ENCODE results near the gene RFC2. TPM values are rescaled to one million over a fixed set of nuclear protein-coding genes. Genes with fewer than 3 reads are reported as not detected.

Gene RFC2
- total RNA-seq, 2 donors from 2014 or later, result 6.0 to 8.5 TPM

GRCh38 chr7:74181821-74182220 lies 72.4 kb downstream of the RFC2 start:
- Histone ChIP-seq H3K27ac (no peak overlapping the region), H3K36me3 (no peaks in the 10 kb centered on the region), H3K4me1 (peaks cover 0 to 91% of the 10 kb centered on the region in 2 donors), H3K9me3 (no peaks in the 10 kb centered on the region), H3K4me3 (no peak overlapping the region), H3K27me3 (no peaks in the 10 kb centered on the region)
- DNase-seq (ENCODE audit: low spot score), result no peak
- TF ChIP-seq CTCF (IDR thresholded peaks at IDR 0.05), result no peak

MicroRNAs within 50 kb of the gene (microRNA counts, 767-probe panel; counts per million panel counts)
- microRNA hsa-miR-590-3p (0 to 1,519 counts per million in 2 donors), microRNA hsa-miR-590-5p (0 to 2,294 counts per million in 2 donors)

Small RNA genes within 50 kb of the gene (microRNA-seq; reads per million reads assigned to microRNA genes)
- 204 to 317 reads per million in 2 donors for gene MIR590 (ENCODE audit: borderline number of aligned reads in 2 of 2, borderline replicate concordance in 1 of 2)

Other genes with a start within 250 kb of the RFC2 start
- 100 to 1,000 TPM; 138 to 149 TPM for gene ELN, start 226.2 kb downstream of the RFC2 start, total RNA-seq
- 10 to 100 TPM in 1 of 2 donors, 1 to 10 TPM in 1; 9.4 to 14.7 TPM for gene LIMK1, start 170.6 kb downstream of the RFC2 start, total RNA-seq
- 100 to 1,000 TPM; 175 to 203 TPM for gene EIF4H, start 80.0 kb downstream of the RFC2 start, total RNA-seq
- gene LAT2, start 44.4 kb downstream of the RFC2 start, total RNA-seq, result 1 to 10 TPM; 1.4 to 6.1 TPM
- gene CLIP2, start 35.0 kb upstream of the RFC2 start, total RNA-seq, result 10 to 100 TPM in 1 of 2 donors, 1 to 10 TPM in 1; 9.5 to 12.1 TPM
- gene GTF2IRD1, start 199.5 kb upstream of the RFC2 start, total RNA-seq, result 10 to 100 TPM; 15.6 to 16.5 TPM